AG04450 (cell line): ENCODE measurements around the gene PLLP. TPM values are rescaled to one million over a fixed set of nuclear protein-coding genes. Genes with fewer than 3 reads are reported as not detected.
A peak's percentile ranks its signal among the peaks of the same experiment; 100 is the strongest.

Experiments used
- CTCF ChIA-PET: fragments of 300-600, 350-600 bp; formaldehyde crosslinking; extraction: SDS; loops from one replicate; lab custom pipeline; 2022; ENCODE audit warnings: antibody characterized with exemption, inconsistent platforms; lab: Charles Lee
- POLR2A ChIA-PET: fragments of 350-600 bp; formaldehyde crosslinking; extraction: SDS; loops from one replicate; lab custom pipeline; 2021; ENCODE audit warnings: antibody characterized with exemption, inconsistent platforms; lab: Yijun Ruan, JAX
- DNase-seq: peaks from one replicate; pipeline ENCODE4 v3.0.0-alpha.2; 2011; ENCODE audit warnings: low read depth, low spot score
- H3K27ac ChIP-seq: one replicate; pipeline ENCODE4 v1.5.1; 2012; ENCODE audit warnings: low read depth, low read length, control low read depth
- H3K27me3 ChIP-seq: one replicate; pipeline ENCODE4 v1.6.0; 2012; ENCODE audit warnings: low read length; ENCODE audit not compliant: control insufficient read depth, insufficient read depth
- H3K4me3 ChIP-seq: 2 replicates; pipeline ENCODE4 v1.5.1; 2011; ENCODE audit warnings: mild to moderate bottlenecking, low read depth, low read length, control low read depth
- H3K9me3 ChIP-seq: 2 replicates; pipeline ENCODE4 v1.5.1; 2012; ENCODE audit warnings: low read length; ENCODE audit not compliant: control insufficient read depth, insufficient read depth
- CTCF ChIP-seq: IDR thresholded peaks from 2 replicates; pipeline ENCODE4 v1.5.1; 2011; ENCODE audit warnings: low read depth, low read length, control low read depth, inconsistent platforms
- polyA plus RNA-seq: library from polyadenylated mRNA; depleted of rRNA; stranded (reverse); fragments of >200 nt; gene quantifications from 2 replicates; pipeline ENCODE4 v1.2.3, GENCODE V29; 2011

The PLLP gene
- polyA plus RNA-seq, 1 experiment = 0.10 TPM

GRCh38 chr16:57285379-57285778, 907 bp upstream of the PLLP start:
- Histone ChIP-seq H3K9me3 (no peaks in the 10 kb centered on the region; the same call in 1 of the 2 replicates), H3K4me3 (no peak overlapping the region), H3K27me3 (peaks cover 43% of the 10 kb centered on the region), H3K27ac (no peak overlapping the region)
- no peak for TF ChIP-seq CTCF
- DNase-seq = no peak
- ChIA-PET CTCF (interaction anchor here (1.1 kb wide), 1 partner anchor 131 kb away, joined by 3 read pairs; no protein-coding TSS in a partner anchor), POLR2A (no interaction called here)

GRCh38 chr16:57284952-57285363, 486 bp upstream of the PLLP start:
- Histone ChIP-seq H3K27ac (no peak overlapping the region), H3K4me3 (peak overlapping the region; percentile 48), H3K27me3 (peaks cover 46% of the 10 kb centered on the region), H3K9me3 (no peaks in the 10 kb centered on the region; the same call in 1 of the 2 replicates)
- POLR2A ChIA-PET = no interaction called here
- no peak for TF ChIP-seq CTCF
- no peak for DNase-seq
- CTCF ChIA-PET = no interaction called here

GRCh38 chr16:57283959-57284208, 588 bp downstream of the PLLP start:
- DNase-seq = no peak
- Histone ChIP-seq H3K4me3 (no peak overlapping the region; the same call in 1 of the 2 replicates), H3K27me3 (peaks cover 46% of the 10 kb centered on the region), H3K9me3 (no peaks in the 10 kb centered on the region; the same call in 1 of the 2 replicates), H3K27ac (no peak overlapping the region)
- no peak for TF ChIP-seq CTCF
- ChIA-PET POLR2A (no interaction called here), CTCF (no interaction called here)

GRCh38 chr16:57283214-57283958, 1.1 kb downstream of the PLLP start:
- Histone ChIP-seq H3K4me3 (no peak overlapping the region), H3K9me3 (no peaks in the 10 kb centered on the region; the same call in 1 of the 2 replicates), H3K27me3 (peaks cover 46% of the 10 kb centered on the region), H3K27ac (no peak overlapping the region)
- POLR2A ChIA-PET = no interaction called here
- DNase-seq = no peak
- CTCF ChIA-PET = no interaction called here
- TF ChIP-seq CTCF = no peak

GRCh38 chr16:57282510-57283213, 1.8 kb downstream of the PLLP start:
- DNase-seq = no peak
- Histone ChIP-seq H3K27me3 (peaks cover 46% of the 10 kb centered on the region), H3K9me3 (no peaks in the 10 kb centered on the region; the same call in 1 of the 2 replicates), H3K4me3 (no peak overlapping the region), H3K27ac (no peak overlapping the region)
- ChIA-PET POLR2A (no interaction called here), CTCF (no interaction called here)
- no peak for TF ChIP-seq CTCF
